ELR (cell line): ENCODE data around the gene HNF1A.

Experiments
- DNase-seq: peaks from one replicate; pipeline ENCODE4 v3.0.0-alpha.2; 2015; ENCODE audit warnings: low read depth

Gene HNF1A

GRCh38 chr12:120959111-120959878 is 19.0 kb upstream of the HNF1A start:
- no peak for DNase-seq

GRCh38 chr12:120960657-120961056 is 17.7 kb upstream of the HNF1A start:
- no peak for DNase-seq

DNA sequence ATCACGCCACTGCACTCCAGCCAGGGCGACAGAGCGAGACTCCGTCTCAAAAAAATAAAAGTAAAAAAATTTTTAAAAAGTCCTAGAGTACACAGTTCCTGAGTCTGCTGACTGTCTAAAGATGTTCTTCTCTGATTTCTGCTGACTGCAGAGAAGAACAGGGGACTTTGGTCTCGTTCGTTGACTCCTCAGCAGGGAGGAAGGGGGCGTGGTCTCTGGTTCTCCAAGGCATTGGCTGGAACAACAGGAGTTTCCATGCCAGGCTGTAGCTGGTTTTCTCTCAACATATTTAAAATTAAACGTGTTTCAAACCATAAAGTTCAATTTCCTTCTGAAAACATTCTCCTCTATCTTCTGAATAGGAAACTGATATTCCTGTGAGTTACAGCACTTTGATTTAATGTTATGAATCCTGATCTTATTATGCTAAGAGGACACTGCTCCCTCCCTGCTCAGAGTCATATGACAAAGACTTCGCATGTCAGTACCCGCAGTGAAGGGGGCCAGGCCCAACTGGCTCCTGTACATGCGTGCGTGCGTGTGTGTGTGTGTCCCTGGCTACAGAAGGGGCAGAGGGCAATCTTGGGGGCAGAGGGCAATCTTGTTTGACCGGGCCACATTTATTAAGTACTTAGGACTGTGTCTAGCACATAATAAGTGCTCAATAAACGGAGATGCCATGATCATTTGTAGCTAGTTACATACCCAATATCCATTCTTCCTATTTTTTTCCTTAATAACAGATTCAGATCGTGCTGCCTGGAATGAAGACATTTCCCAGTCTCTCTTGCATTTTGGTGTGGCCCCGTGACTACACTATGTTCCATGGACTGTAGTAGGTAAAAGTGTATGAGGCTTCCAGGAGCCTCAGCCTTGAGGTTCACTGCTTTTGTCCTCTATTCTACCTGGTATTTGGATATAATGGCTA is 16.5 kb upstream of the HNF1A start:
- DNase-seq: no peak

DNA sequence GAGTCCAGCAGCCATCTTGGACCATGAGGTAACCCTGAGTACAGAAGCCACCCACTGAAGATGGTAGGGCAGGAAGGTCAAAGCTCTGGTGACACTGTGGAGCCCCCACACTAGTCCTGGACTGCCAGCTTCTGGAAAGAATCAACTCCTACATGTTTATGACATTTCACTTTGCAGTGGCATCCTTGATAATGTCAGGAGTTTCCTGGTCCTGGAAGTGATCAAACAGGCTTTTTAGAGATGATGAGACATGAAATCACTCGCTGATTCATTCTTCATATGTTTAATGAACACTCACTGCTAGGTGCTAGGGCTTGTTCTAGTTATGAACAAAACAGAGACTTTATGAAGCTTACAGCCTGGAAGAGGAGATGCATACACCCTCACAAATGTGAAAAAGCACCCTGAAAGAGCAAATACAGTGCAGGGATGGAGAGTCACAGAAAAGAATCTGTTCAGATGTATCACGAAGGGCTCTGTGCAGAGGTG is 15.8 kb upstream of the HNF1A start:
- peak; percentile 61 for DNase-seq

DNA sequence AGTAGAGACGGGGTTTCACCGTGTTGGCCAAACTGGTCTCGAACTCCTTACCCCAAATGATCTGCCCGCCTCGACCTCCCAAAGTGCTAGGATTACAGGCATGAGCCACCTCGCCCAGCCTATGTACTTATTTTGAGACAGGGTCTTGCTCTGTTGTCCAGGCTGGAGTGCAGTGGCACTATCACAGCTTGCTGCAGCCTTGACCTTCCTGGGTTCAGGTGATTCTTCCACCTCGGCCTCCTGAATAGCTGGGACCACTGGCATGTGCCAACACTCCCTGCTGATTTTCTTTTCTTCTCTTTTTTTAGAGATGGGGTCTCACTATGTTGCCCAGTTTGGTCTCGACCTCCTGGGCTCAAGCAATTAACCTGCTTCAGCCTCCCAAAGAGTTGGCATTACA is 14.0 kb upstream of the HNF1A start:
- DNase-seq: no peak

GRCh38 chr12:120965534-120966091 is 12.7 kb upstream of the HNF1A start:
- DNase-seq: no peak

GRCh38 chr12:120970310-120970709 is 8.0 kb upstream of the HNF1A start:
- no peak for DNase-seq

GRCh38 chr12:120971299-120972180 is 6.8 kb upstream of the HNF1A start:
- DNase-seq: peak; percentile 72

- DNase-seq: no peak
Measured at GRCh38 chr12:120972870-120973543, 5.3 kb upstream of the HNF1A start.

GRCh38 chr12:120977531-120978295 is 630 bp upstream of the HNF1A start:
- no peak for DNase-seq

DNA sequence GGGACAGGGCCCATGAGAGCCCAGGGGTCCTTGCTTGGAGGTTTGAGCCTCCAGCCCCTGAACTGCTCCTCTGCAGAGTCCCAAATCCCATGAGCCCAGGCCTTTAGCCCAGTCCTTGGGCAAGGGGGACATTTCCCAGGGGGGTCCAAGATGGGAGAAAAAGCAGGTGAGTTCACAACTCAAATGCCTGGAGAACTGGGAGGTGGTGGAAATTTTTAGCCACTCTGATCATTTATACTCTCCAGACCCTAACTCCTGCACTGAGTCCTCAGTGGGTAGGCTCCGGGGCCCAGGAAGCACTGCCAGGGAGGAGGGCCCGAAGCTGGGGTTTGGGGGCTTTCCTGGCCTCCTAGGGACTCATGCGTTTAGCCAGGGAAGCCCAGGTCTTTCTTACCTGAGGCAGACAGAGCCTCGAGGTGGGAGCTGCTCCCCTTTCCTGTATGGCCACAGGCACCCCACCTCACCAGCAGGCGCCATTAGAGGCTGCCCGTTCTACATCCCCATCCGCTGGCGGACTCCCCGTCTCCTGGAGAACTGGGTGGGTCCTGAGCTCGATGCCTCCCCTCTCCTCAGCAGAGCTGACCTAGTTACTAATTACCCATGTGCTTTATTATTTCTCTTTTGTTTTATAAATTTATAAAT is 998 bp downstream of the HNF1A start:
- DNase-seq: no peak

GRCh38 chr12:120979862-120980696 is 1.7 kb downstream of the HNF1A start:
- DNase-seq: no peak

DNA sequence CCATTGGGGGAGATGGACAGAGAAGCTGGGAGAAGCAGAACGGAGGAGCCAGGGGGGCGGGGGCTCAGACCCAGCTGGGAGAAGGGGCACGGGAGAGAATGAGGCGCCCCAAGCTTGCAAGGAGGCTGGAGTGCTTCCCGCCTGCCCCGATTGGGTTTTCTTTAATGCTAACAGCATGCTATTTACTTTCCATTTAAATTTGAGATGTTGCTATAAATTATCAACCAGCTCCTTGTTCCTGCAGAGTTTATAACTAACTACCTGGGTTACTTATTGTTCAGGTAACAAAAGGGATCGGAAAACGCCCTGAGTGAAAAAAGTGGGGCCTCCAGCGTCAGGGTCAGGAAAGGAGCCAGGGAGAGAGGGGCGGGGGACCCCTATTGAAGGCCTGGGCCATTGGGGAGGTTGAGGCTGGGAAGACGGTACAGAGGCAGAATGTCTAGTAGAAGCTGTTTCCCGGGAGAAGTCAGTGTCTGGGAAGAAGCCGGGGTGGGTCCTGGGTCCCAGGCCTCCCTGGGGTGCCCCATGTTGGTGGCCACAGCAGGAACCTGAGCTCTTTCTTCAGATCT is 2.5 kb downstream of the HNF1A start:
- DNase-seq: no peak

DNA sequence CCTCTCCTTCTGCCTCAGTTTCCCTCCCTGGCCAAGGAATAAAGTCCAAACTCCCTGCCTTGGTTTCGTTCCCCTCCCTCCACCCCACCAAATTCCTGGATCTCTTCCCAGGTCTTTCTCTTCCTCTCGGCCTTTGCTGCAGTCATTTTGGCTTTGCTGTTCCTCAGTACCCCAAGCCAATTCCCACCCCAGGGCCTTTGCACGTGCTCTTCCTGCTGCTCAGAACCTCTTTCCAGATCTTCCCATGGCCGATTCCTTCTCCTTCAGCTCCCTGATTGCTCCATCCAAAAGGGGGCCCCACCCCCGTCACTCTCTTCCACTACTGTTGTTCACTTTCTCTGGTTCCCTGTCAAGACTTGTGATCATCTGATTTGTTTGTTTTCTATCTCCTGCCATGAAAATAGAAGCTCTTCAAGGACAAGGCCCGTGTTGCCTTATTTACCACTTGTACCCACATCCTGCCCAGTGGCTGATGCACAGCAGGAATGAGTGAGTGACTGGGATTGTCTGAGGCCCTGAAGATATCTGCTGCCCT is 3.1 kb downstream of the HNF1A start:
- no peak for DNase-seq

DNA sequence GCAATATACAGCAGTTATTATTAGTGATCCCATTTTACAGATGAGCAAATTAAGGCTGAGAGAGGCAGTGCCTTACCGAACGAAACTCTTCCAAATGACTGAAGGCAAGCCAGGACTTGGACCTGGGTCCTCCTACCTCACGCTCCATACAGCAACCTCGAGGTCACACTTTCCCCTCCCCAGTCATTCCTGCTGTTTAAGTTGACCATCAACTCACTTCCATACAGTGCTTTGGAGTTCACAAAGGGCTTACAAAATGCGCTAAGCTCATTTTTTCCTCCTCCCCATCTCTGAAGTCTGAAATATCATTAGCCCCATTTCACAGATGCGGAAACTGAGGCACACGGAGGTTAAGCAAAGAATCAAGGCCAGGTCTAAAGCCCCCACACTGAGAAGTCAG is 4.3 kb downstream of the HNF1A start:
- no peak for DNase-seq

- DNase-seq: no peak
Measured at GRCh38 chr12:120983759-120984158, 5.4 kb downstream of the HNF1A start.

DNA sequence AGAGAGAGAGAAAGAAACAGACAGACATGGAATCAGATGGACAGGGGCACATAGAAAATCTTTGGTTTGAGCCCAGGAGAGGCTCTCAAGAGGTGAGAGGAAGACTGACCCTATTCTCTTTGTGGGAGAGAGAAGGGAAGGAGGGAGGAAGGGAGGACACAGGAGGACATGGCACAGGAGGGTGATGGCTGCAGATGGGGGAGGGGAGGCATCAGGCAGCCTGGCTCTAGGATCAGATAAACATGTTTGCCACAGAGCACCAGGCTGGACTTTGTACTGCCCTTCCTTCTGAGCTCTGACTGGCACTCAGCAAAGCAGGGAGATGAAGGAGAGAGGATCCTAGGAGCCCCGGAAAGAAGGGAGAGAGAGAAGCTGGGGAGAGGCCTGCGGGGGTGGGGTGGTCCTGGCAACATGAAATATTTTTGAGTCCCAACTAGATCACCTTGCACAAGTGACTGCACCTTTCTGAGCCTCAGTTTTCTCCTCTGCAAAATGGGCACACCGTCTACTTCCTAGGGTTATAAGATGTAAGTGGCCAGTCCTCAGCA is 6.1 kb downstream of the HNF1A start:
- no peak for DNase-seq

- no peak for DNase-seq
Measured at GRCh38 chr12:120988234-120988633, 9.9 kb downstream of the HNF1A start.
